Measurements from ENCODE around the gene IL1RN.

Gene IL1RN

DNA sequence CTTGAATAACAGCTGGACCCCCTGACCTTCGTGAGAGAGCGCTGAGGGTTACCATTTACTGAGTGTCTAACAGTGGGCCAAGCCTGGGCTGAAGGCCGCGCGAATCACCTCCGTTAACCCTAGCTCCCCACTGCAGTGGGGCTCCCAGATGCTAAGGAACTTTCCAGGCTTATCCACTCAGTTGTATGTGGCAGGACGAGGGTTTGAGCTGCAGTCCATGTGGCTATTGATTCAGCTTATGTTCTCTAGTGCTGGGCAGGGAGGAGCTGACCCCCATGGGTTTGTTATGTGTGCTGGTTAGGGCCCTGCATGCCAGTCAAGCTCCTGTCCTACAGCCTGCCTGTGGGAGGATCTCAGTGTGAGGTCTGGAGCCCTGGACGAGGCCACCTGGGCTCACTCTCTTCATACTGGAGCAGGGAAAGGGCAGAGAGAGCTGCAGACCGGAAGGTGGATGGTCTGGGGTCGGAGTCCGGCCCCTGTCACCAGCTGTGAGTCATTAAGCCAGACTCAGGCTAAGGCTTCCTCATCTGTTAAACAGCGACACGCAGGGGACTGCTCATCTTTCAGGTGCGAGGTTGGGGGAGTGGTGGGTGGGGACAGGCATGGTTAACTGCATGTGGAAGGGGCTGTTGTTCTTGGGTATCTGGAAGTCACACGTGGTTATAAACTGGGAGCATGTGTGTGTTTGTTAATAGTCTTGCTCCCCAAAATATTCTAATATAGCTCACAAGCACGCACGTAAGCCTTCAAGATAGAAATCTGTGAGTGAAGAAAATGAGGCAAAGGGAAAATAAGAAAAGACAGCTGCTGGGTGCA is 52.9 kb downstream of the IL1RN start:
- no peak for DNase-seq
- intact Hi-C loops (cut with DNase I) = no loop called here

DNA sequence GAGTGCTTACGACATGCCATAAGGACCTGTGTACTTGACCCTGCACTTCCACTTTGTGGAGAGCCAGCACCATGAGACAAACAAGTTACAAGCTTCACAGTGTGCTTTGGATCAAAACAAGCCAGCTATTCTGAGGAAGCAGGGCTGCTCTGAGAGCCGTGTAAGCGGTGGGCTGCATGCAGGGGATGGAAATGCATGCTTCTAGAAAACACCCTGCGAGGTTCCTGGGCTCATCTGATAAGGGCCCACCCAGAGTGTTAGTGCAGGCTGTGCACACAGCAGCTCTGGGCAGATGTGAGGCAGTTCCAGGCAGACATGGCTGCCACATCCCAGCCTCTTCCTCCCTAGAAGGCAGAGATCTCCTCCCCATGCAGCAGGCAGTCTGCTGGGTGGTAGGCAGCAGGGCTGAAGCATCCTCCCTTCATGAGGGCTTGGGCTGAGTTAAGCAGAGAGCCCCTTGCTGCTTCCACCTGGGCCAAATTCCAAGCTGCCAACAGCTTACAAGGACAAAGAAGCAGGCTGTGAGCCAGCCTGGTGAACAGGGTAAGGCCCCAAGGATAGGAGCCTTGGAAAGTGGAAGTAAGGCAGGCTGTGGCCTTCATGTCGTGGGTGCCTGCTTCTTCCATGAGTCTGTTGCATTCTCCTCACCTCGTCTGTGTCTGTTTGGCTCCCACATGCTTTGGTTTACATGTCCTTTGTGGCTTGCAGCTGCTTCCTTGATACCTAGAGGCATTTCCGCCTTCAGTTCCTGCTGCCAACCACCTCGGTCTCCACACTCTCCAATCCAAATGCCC is 54.1 kb downstream of the IL1RN start:
- DNase-seq = peak in 2 of 42 donors; percentile 11 to 41
- intact Hi-C loops (cut with DNase I) = no loop called here

GRCh38 chr2:113182471-113183260 is 55.3 kb downstream of the IL1RN start:
- DNase-seq = no peak
- intact Hi-C loops (cut with DNase I) = no loop called here

- no peak for DNase-seq
- intact Hi-C loops (cut with DNase I) = no loop called here
These were observed 55.9 kb downstream of the IL1RN start for GRCh38 chr2:113183264-113183663.

All from head of caudate nucleus (tissue), 42 donors.